ENCODE data around the gene DMRTA2.
A peak's percentile ranks its signal among the peaks of the same experiment; 100 is the strongest.

The DMRTA2 gene

GRCh38 chr1:50422946-50423669, at the start of gene DMRTA2:
TSS of gene DMRTA2 (minus strand) at chr1:50423443. CDS start at chr1:50421536, 1,907 bp downstream.
- DNase-seq = peak; percentile 69

DNA sequence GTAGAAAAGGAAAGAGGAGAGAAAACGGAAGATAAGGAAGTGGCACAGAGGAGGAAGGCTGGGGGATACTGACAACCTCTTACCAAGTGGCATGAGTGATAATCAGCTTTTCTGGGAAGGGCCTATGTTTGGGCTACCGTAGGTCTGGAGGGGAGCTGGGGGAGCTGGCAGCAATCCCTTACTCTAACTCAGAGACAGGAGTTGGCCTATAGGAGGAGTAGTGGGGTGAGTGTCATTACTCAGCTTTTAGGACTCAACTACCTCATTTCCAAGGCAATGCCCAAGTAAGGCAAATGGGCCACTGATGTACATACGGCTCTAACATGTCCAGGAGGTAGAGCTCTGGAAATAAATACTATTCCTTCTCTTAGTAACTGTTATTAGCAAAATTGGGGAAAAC, 48.7 kb upstream of the DMRTA2 start:
- no peak for DNase-seq

GRCh38 chr1:50462964-50463363, 39.7 kb upstream of the DMRTA2 start:
- DNase-seq = no peak

DNA sequence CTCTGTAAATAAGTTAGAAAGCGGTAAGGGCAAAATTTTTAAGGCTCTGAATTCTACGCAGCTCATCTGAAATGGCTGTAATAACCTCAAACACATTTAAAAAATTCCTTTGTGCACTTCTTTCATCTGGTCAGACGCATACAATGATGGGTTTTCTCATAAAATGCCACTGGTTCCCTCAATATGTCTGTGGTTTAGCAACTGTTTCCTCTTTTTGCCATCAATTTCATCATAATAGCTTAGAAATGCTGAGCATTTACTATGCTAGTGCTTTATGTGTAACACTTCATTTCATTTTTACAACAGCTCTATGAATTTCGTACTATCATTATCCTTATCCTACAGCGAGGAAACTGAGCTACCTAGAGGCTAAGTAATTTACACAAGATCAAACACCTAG, 35.3 kb upstream of the DMRTA2 start:
- DNase-seq = no peak

DNA sequence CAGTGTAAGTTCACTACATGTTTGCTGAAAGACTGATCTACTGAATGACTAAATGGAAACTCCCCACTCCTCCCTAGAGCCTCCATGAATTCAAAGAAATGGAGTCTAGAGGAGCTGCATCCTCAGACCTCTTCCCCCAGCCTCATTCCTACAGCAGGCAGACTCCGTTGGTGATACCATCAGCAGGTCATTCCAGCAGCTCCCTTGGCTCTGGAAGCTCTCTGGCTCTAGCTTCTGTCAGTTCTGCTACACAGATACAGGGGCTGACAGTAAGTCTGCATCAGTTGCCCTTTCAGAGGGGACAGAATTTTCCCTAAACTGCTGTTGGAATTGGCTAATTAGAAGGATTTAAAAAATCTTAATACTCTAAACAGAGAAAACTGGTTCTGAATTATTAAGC, 31.7 kb upstream of the DMRTA2 start:
- DNase-seq = no peak

- DNase-seq = no peak
These were observed 30.0 kb upstream of the DMRTA2 start for GRCh38 chr1:50453266-50453665.

- DNase-seq = no peak
These were observed 29.5 kb upstream of the DMRTA2 start for GRCh38 chr1:50452700-50453099.

DNA sequence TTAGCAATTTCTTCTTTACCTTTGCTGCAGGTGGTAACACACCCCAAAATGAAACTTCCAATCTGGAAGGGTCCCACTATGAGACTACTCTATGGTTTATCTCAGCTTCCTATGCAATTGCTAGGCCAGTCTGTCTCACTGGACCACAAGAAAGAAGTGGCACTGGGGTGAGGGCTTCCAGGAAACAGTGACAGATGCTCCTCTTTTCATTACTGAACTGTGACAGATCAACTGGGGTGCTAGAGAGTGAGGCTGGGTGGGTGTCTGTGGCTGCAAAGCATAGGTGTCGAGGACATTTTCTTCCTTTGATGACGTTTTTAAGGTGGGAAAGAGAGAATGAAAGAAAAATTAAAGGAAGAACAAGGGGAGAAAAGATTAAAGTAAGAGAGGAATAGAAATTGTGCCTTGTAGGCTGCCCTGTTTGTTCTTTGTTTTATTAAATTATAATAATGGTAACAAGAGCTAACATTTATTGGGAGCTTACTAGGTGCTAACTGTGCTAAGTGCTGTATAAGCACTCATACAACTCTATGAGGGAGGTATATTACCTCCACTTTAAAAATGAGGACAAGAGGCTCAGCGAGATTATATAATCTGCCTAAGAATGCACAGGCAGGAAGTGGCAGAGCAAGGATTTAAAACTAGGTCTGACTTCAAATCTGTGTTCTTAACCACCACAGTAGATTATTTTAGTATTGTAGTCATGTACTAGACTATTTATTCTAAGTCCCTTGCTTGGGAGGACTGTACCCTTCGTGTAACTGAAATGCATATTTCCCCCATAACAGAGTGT, 27.8 kb upstream of the DMRTA2 start:
- DNase-seq = no peak

DNA sequence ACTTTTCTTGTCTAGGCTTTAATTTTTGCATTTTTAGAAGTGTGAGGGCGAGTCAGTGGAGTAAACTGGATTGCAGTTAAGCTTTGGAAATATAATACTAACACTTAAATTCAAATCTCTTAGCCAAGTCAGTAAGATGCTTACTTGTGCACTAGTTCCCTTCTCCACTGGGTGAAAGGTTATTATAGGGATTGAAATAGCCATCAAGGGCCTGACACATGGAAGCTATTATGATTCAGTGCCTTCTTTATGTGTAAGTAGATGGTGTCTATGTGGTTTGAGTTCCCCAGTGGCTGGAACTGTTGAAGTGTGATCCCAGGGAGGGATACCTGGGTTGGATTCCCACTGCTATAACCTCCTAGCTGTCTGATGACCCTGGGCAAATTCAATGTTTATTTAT, 24.7 kb upstream of the DMRTA2 start:
- DNase-seq = no peak

DNA sequence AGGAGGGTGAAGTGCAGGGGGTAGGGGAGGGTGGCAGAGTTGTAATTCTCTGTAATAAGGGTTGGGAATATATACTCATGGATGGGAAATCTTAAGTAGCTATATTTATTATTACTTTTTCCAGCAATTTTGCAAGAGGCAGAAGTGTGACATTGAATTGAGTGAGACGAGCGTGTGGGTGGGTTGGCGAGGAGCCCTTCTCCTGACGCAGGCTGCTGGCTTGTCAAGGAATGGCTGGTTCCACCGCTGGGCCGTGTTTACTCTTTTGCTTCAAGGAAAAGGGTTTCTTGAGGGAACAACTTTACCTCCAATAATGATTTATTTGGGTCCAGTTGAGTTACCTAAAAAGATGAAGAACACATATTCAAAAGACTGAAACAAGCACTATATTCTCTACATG, 17.9 kb upstream of the DMRTA2 start:
- DNase-seq = no peak

DNA sequence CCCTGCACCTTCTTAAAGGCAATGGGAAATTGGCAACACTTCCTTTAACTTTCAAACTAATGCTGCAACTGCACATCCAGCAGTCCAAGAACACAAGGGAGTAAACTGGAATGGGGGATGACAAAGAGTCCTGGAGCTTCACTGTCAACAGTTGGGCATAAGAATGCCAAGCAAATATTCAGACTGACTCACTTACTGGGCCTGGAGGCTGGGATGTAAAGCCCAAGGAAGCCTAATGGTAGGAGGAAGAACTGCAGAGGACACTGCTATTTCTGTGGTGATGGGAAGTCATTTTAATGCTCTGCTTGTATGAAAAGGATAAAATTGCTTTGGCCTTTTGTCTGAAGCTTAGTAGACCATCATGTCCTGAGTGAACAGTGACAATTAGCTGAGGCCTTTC, 15.7 kb upstream of the DMRTA2 start:
- no peak for DNase-seq

GRCh38 chr1:50436489-50436888, 13.2 kb upstream of the DMRTA2 start:
- no peak for DNase-seq

DNA sequence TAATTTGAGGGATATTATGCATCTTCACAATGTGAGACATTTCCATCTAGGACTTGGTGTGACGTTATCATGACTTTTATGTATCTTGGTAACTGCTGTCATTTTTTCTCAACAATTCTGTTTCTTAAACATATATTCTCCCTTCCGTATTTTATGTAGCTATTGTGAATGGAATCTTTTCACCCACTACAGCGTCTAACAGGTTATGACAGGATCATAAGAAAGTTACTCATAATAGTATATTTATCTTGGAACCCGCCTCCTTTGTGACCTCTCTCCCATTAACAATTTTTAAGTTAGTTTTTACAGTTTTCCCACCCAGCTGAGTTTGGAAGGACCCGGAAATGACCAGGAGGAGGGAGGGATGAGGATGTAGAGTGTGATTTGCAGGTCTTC, 6.8 kb upstream of the DMRTA2 start:
- DNase-seq = no peak

DNA sequence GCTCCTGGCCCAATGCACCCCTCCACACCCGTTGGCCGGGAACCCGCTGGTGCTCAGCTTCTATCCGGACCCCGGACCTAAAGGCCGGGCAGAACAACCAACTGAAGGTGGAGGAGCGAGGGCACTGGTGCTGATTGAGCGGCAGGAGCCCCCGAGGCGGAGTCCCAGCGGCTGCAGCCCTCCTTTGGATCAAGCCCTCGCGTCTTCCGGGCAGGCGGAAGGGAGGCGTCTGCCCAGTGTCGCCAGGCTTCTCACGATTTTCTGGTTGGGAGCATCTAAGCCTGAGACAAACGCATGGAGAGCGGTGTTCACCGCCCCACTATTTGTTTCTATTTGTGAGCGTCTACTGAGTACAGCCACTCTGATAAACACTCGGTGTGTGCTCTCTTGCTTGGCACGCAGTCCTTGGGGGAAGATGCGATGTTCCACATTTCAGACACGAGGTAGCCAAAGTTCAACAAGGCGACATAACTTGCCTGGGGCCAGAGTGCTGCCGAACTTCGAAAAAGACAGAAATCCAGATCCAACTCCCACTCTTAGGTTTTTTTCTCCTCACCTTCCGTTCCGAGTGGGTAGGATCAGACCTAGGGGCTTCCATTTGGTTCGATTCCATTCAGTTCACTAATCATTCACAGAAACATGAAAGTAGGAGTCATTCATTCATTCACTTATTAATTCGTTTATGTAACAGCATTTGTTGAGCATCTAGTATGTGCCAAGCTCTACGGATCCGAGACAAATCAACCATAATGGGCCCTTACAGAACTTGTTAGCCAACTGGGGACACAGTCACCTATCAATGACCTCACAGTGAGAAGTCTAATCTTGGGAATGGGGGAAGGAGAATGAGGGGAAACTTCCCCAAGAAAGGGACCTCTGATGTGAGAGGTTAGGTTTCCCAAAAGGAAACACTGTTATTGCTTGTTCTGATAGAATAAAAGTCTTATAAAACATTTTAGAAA, 4.9 kb upstream of the DMRTA2 start:
- DNase-seq = no peak

DNA sequence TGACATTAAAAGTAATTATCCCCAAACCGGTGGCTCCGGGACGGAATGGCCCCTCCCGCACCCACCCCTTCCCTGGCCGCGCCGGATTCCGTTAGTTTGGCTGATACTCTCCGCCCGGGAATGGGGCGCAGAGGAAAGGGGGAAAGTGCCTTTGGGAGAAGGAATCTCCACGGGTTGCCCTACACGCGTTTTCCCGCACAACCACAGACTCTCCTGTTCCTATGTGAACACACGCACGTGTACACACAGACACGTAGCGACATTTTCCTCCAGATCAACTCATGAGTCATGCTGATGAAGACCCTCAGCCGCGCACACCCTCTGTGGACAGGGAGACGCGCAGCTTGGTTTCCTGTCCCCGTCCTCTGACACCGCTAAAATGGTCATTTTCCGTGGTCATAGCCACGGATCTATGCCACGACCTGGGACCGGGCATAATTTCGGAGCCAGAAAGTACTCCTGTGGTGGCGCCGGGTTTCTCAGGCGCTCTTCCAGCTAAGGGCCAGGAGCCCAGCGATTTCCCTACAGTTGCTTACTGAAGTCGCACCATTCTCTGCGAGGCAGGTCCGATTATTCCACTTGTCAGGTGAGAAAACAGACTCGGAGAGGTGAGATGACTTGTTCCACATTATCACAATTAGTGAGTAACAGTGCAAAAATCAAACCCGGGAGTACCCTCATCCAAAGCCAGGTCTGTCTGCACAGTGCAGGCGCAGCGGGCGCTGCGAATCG, 4.0 kb upstream of the DMRTA2 start:
- peak; percentile 24 for DNase-seq

GRCh38 chr1:50426702-50427085, 3.5 kb upstream of the DMRTA2 start:
- DNase-seq = no peak

- DNase-seq = no peak
These were observed 3.0 kb upstream of the DMRTA2 start for GRCh38 chr1:50426108-50426700.

- DNase-seq = peak; percentile 43
These were observed 2.3 kb upstream of the DMRTA2 start for GRCh38 chr1:50425376-50426107.

- DNase-seq = no peak
These were observed 1.7 kb upstream of the DMRTA2 start for GRCh38 chr1:50424884-50425375.

DNA sequence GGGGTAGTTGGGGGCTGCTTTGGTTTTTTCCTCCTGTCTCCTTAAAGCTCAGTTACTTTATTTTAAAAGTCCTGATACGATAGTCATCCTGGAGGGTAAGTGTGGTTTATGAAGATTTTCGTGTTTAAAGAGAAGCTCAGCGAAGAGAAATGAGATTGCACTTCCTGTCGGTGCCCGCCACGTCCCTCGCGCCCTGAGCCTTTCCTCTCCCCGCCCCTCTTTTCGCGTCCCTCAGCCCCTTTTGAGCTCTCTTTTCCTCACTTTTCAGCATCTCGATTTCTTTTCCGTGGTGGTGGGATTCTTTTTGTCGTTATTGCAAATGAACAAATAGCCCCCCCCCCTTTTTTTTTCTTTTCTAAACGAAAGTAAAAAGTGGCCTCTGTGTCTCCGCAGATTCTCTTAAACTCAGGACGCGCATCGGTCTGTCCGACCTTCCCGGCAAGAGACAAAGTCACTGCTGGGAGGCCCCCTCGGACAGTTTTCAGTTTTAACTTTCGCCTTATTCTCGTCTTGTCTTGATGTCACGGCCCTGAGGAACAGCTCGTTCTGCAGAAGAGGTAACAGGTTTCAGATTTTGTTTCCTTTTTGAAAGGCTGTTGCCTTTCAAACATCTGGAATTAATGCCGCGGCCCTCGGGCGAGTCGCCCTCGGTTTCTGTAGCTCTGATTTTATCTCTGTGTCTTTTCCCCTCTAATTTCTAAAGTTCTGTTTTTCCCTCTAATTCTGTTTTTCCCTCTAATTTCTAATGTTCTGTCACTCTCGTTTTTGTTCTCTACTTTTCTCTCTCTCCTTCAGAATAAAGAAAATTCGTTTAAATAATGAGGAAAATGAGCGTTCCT, 1.0 kb upstream of the DMRTA2 start:
- DNase-seq = no peak
